NCI-H128 (cell line): ENCODE data around the gene MLH1.
"Not testable (repeated sequence)": the region's sequence is repeated elsewhere in the genome, so short reads cannot be mapped to it uniquely, and the experiment has no call there.

ENCODE experiments used
- DNase-seq: peaks from one replicate; lab custom pipeline; 2025; ENCODE audit not compliant: unreplicated experiment; lab: John Stamatoyannopoulos, UW

Gene MLH1

GRCh38 chr3:36993326-36994283 is at the start of gene MLH1:
TSS of gene MLH1 (plus strand) at chr3:36993518. CDS start at chr3:36993548, 30 bp downstream.
- no peak for DNase-seq

GRCh38 chr3:36943601-36944000 is 49.7 kb upstream of the MLH1 start:
- DNase-seq: no peak

- DNase-seq: no peak
Measured at GRCh38 chr3:36944012-36944640, 49.2 kb upstream of the MLH1 start.

DNA sequence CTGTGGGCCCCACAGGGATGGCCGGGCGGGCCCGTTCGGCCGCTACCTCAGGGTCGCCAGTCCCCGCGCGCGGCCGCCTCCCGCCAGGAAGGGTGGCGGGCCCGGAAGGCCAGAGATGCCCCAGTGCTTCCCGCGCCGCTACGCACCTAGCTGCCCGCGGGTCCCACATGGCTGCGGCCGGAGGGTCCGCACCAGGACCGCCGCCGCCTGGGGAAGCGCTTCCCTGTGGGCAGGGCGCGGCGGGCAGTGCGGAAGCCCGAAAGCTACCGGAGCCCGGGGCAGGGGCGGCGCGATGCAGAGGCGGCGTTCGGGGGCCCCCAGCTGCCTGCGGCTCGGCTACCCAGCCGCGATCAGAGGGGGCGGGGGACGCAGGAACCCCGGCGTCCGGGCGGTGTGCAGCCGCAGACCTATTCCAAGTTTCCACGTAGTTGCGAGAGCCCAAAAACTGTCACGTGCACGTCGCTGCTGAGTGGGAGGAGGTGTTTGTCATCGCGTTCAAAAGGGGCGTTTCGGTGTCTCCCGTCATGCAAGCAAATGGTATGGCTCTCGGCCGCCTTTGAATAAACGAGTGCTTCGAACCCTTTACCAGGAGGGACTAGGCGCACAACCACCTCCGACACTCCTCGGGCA is 48.6 kb upstream of the MLH1 start, which contains the start of gene TRANK1:
TSS of gene TRANK1 (minus strand) at position 414 of the 630 bp plus-strand sequence. CDS start at position 169, 245 bp downstream.
- DNase-seq: no peak

DNA sequence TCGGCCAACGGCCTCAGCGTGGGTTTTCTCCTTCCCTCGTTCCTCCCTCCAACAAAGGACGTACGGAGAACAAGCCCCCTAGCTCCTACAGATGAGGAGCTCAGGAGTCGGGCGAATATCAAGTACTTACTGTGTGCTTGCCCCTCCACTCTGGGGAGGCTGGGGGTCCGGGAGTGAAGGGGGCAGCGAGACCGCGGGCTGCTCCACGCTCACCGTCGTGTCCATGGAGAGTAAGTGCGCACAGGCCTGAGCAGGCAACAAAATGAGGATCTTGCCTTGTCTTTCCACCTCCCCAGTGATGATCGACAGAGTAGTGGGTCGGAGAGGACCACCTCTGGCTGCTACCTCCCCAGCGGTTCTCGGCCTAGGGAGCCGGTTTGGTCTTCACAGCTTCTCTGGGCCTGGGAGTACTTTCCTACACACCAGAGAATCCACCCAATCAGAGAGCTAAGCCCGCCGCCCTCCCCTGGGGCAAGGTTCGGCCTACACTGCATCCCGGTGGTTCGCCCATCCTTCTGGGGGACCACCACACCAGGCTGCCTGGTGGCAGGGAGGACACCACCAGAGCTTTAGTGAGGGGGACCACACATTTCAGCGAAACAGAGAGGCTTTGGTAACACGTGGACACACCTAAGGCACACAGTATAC is 47.9 kb upstream of the MLH1 start:
- DNase-seq: no peak

GRCh38 chr3:36947814-36948213 is 45.5 kb upstream of the MLH1 start:
- DNase-seq: not testable (repeated sequence)

DNA sequence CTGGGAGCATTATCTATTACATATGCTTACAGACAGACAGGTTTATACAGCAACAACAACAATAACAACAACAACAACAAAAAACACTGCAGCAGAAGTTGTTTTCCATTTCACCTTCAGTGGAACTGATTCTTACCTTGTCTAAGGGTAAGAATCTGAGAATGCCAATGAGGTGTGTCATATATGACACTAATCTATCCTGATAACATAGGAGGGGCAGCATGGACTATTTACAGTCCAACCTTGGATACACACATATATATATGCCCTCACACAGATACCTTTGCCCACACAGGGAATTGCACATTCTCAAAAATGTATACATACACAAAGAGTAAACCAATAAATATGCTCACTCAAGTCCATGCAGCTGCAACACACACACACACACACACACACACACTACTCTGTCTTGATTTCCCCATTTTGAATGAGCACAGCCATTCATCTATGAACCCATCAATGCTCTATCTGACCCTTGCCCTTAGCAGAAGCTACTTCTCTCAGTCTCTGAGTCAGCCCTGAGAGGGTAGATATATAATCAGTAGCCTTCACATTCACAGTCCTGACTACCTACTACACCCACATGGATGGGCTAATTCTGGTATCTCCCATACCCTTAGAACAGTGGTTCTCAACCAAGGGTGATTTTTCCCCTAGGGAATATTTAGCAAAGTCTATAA is 38.7 kb upstream of the MLH1 start:
- DNase-seq: no peak

GRCh38 chr3:36956155-36956554 is 37.2 kb upstream of the MLH1 start:
- DNase-seq: no peak

GRCh38 chr3:36957063-36957462 is 36.3 kb upstream of the MLH1 start:
- no peak for DNase-seq

DNA sequence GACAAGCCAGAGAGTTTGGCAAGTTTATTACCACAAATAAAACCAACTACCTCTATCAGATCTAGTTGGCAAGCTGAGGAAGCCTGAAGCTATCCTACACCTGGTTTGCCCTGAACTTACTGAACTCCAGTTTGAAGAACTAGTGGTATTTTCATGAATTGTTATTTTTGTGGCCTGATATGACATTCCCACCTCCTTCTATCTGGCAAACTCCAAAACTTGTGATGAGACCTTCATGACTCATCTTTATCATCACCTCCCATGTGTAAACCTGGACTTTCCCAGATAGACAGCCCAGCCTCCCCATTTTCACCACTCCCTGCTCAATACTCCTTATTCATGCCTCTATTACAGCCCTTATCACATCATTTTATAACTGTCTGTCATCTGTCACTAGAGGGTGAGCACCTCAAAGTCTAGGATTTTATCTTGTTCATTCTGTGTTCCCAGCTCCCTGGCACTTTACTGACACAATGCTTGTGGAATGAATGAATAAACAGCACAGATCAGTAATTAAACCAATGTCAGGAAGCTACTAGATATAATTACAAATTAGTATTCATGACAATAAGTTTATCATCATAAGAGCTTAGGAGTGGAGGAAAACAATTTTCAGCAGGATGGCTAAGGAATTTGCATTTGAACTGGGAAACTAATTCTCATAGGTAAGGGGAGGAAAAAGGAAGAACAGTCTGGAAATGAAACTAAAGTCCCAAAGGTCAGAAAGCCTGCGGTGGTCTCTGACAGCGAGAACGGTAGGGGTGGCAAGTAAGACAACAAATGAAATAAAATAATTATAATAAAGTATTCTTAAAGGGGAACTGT is 35.2 kb upstream of the MLH1 start:
- no peak for DNase-seq

- DNase-seq: peak; percentile 78
Measured at GRCh38 chr3:36959821-36960220, 33.5 kb upstream of the MLH1 start.

DNA sequence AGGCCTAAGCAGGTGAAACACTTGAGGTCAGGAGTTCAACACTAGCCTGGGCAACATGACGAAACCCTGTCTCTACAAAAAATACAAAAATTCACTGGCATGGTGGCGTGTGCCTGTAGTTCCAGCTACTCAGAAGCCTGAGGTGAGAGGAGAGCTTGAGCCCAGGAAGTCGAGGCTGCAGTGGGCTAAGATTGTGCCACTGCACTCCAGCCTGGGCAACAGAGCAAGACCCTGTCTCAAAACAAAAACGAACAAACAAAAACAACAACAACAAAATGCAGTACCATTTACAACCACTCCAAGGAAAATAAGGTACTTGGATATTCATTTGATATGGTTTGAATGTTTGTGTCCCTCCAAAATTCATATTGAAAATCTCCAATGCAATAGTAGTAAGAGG is 32.8 kb upstream of the MLH1 start:
- DNase-seq: no peak

GRCh38 chr3:36963008-36963407 is 30.3 kb upstream of the MLH1 start:
- DNase-seq: not testable (repeated sequence)

- DNase-seq: no peak
Measured at GRCh38 chr3:36964331-36964730, 29.0 kb upstream of the MLH1 start.

GRCh38 chr3:36964817-36965216 is 28.5 kb upstream of the MLH1 start:
- DNase-seq: no peak

DNA sequence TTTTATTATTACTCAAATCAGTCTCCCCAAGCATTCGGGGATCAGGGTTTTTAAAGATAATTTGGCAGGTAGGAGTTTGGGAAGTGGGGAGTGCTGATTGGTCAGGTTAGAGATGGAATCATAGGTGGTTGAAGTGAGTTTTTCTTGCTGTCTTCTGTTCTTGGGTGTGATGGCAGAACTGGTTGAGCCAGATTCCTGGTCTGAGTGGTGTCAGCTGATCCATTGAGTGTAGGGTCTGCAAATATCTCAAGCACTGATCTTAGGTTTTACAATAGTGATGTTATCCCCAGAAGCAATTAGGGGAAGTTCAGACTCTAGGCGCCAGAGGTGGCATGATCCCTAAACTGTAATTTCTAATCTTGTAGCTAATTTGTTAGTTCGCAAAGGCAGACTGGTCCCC is 27.9 kb upstream of the MLH1 start:
- peak; percentile 13 for DNase-seq

DNA sequence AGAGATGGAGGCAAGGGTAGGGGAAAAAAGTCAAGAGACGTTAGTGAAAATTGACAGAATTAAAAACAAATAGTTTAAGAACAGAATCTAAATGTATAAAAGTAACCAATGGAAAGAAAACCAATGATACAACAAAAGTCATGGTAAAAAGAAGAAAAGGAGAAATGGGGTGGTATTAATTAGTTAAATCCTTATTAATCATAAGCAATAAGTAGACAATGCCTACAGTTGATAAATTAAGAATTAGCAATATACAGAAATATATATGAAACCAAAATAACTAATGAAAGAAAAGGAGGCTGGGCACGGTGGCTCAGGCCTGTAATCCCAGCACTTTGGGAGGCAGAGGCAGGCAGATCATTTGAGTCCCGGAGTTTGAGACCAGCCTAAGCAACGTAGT is 24.2 kb upstream of the MLH1 start:
- DNase-seq: no peak

GRCh38 chr3:36969540-36970432 is 23.5 kb upstream of the MLH1 start:
- DNase-seq: peak; percentile 92

DNA sequence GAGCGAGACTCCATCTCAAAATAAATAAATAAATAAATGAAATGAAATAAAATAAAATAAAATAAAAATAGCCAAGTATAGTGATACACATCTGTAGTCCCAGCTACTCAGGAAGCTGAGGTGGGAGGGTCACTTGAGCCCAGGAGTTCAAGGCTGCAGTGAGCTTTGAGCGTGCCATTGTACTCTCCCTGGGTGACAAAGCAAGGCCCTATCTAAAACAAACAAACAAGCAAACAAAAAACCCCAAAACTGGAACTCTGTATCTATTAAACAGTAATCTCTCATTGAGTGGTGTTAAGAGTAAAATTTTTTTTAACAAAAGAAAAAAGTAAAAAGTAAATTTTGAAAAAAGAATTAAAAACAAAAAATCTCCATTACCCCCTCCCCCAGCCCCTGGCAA is 21.2 kb upstream of the MLH1 start:
- DNase-seq: no peak
